Chondrocyte (in vitro differentiated cells): ENCODE measurements around the gene KLHL18. TPM values are rescaled to one million over a fixed set of nuclear protein-coding genes. Genes with fewer than 3 reads are reported as not detected.

Source experiments
- DNase-seq: peaks from one replicate; pipeline ENCODE4 v3.0.0; 2021; ENCODE audit warnings: mixed read lengths, low spot score
- H3K27ac Mint-ChIP-seq: one replicate; pipeline ENCODE4 v1.8.0; 2021; ENCODE audit warnings: mild to moderate bottlenecking, moderate library complexity, mixed read lengths; ENCODE audit not compliant: unreplicated experiment
- H3K27me3 Mint-ChIP-seq: 2 replicates; pipeline ENCODE4 v1.8.0; 2021; ENCODE audit warnings: low read depth, mixed read lengths
- H3K36me3 Mint-ChIP-seq: 2 replicates; pipeline ENCODE4 v1.8.0; 2021; ENCODE audit warnings: low read depth, mixed read lengths
- H3K4me1 Mint-ChIP-seq: 2 replicates; pipeline ENCODE4 v1.8.0; 2021; ENCODE audit warnings: low read depth, mild to moderate bottlenecking, mixed read lengths
- H3K4me3 Mint-ChIP-seq: one replicate; pipeline ENCODE4 v1.8.0; 2021; ENCODE audit warnings: mild to moderate bottlenecking, moderate library complexity, mixed read lengths; ENCODE audit not compliant: unreplicated experiment
- H3K9me3 Mint-ChIP-seq: 2 replicates; pipeline ENCODE4 v1.8.0; 2021; ENCODE audit warnings: low read depth, mixed read lengths
- CTCF ChIP-seq: fragments of 200-600 bp; sonication (generic); IDR thresholded peaks from 2 replicates; pipeline ENCODE4 v1.5.0; 2021; ENCODE audit warnings: antibody characterized with exemption, mild to moderate bottlenecking, moderate library complexity
- total RNA-seq: library from RNA; stranded (reverse); gene quantifications from 3 replicates; pipeline ENCODE4 v1.2.1, GENCODE V29; 2021

Gene KLHL18
- total RNA-seq, 1 donor from 2014 or later: 31.9 TPM

GRCh38 chr3:47274652-47275051 is 8.1 kb upstream of the KLHL18 start:
- H3K9me3 Mint-ChIP-seq: no peaks in the 10 kb centered on the region
- no peak for DNase-seq
- no peaks in the 10 kb centered on the region for H3K4me1 Mint-ChIP-seq
- H3K4me3 Mint-ChIP-seq: no peak overlapping the region
- TF ChIP-seq CTCF: no peak
- no peak overlapping the region for H3K27ac Mint-ChIP-seq
- no peaks in the 10 kb centered on the region for H3K27me3 Mint-ChIP-seq
- peaks cover 2% of the 10 kb centered on the region for H3K36me3 Mint-ChIP-seq

- no peaks in the 10 kb centered on the region for H3K27me3 Mint-ChIP-seq
- no peaks in the 10 kb centered on the region for H3K9me3 Mint-ChIP-seq
- H3K4me3 Mint-ChIP-seq: no peak overlapping the region
- H3K36me3 Mint-ChIP-seq: peaks cover 2% of the 10 kb centered on the region
- peaks cover 6% of the 10 kb centered on the region for H3K4me1 Mint-ChIP-seq
- TF ChIP-seq CTCF: no peak
- no peak for DNase-seq
- no peak overlapping the region for H3K27ac Mint-ChIP-seq
These were observed 6.2 kb upstream of the KLHL18 start for GRCh38 chr3:47276558-47276957.

- H3K36me3 Mint-ChIP-seq: peaks cover under 1% of the 10 kb centered on the region
- peaks cover 30% of the 10 kb centered on the region for H3K4me1 Mint-ChIP-seq
- DNase-seq: no peak
- no peaks in the 10 kb centered on the region for H3K9me3 Mint-ChIP-seq
- TF ChIP-seq CTCF: no peak
- H3K27ac Mint-ChIP-seq: no peak overlapping the region
- H3K27me3 Mint-ChIP-seq: no peaks in the 10 kb centered on the region
- H3K4me3 Mint-ChIP-seq: no peak overlapping the region
These were observed 2.2 kb upstream of the KLHL18 start for GRCh38 chr3:47280519-47280918.

- Mint-ChIP-seq H3K9me3 (no peaks in the 10 kb centered on the region), H3K27ac (peak overlapping the region; percentile 100), H3K4me3 (peak overlapping the region; percentile 99), H3K27me3 (no peaks in the 10 kb centered on the region), H3K4me1 (peaks cover 30% of the 10 kb centered on the region), H3K36me3 (peaks cover under 1% of the 10 kb centered on the region)
- DNase-seq: no peak
- TF ChIP-seq CTCF: no peak
These were observed 421 bp downstream of the KLHL18 start for GRCh38 chr3:47283193-47283537.

GRCh38 chr3:47283591-47284364 is 1.0 kb downstream of the KLHL18 start:
- peak overlapping the region; percentile 100 for H3K27ac Mint-ChIP-seq
- TF ChIP-seq CTCF: no peak
- peaks cover 2% of the 10 kb centered on the region for H3K36me3 Mint-ChIP-seq
- H3K4me3 Mint-ChIP-seq: peak overlapping the region; percentile 99
- no peaks in the 10 kb centered on the region for H3K9me3 Mint-ChIP-seq
- H3K27me3 Mint-ChIP-seq: no peaks in the 10 kb centered on the region
- H3K4me1 Mint-ChIP-seq: peaks cover 30% of the 10 kb centered on the region
- no peak for DNase-seq
